ENCODE results near the gene GRPEL1. TPM values are rescaled to one million over a fixed set of nuclear protein-coding genes. Genes with fewer than 3 reads are reported as not detected.

Gene GRPEL1
- total RNA-seq, 1 experiment from 2014 or later: 78.2 TPM

DNA sequence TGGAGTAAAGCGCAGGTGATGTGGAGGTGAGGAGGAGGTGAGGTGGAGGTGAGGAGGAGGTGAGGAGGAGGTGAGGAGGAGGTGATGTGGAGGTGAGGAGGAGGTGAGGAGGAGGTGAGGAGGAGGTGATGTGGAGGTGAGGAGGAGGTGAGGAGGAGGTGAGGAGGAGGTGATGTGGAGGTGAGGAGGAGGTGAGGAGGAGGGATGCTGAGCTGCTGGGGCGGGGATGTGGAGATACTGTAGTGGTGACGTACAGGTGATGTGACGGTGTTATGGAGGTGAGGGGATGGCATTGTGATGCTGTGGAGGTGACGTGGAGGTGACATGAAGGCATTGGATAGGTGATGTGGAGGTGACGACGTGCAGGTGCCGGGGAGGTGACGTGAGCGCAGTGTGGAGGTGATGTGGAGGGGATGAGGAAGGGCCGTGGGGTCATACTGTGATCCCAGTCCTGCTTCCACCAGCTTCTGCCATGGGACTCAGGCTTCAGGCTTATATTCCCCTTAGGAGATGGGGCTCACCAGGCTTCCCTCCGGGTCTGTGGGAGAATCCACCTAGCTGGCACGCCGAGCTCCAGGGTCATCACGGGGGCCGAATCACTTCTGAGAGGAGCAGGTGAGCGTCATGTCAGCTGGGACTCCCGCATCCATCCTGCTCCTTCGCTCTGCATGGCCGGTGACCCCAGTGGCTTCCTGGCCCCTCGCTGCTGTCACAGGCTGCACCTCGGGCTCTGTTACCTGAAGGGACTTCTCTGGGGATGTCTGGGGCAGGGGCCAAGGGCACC, 47.9 kb upstream of the GRPEL1 start:
- DNase-seq (ENCODE audit: low spot score): no peak
- BruUV-seq (replicated peaks): no TSS peak
- Histone ChIP-seq H3K27me3 (replicated peaks; ENCODE audit: insufficient read depth, low read depth, low read length, poor library complexity) (no peaks in the 10 kb centered on the region), H3K36me3 (ENCODE audit: insufficient read depth, low read length, poor library complexity, severe bottlenecking) (no peaks in the 10 kb centered on the region), H3K4me1 (ENCODE audit: insufficient read depth, low read length, poor library complexity, severe bottlenecking) (no peaks in the 10 kb centered on the region), H3K9me3 (ENCODE audit: low read depth, low read length, poor library complexity, severe bottlenecking) (no peaks in the 10 kb centered on the region), H3K4me3 (ENCODE audit: low read depth, low read length, poor library complexity, severe bottlenecking) (no peak overlapping the region), H3K27ac (ENCODE audit: low read depth, low read length, poor library complexity, severe bottlenecking) (no peak overlapping the region)
- TF ChIP-seq CTCF (conservative IDR thresholded peaks at IDR 0.05; ENCODE audit: low read depth, low read length) (no peak), EZH2 (IDR thresholded peaks at IDR 0.05; ENCODE audit: borderline replicate concordance, low read depth, low read length, poor library complexity, severe bottlenecking) (no peak)
- intact Hi-C loops (cut with micrococcal nuclease; ENCODE audit: unreplicated experiment): no loop called here
- CTCF ChIA-PET: no interaction called here
- POLR2A ChIA-PET (ENCODE audit: low non-redundant PET): no interaction called here

- no peaks in the 10 kb centered on the region for H3K27me3 ChIP-seq (replicated peaks; ENCODE audit: insufficient read depth, low read depth, low read length, poor library complexity)
- TF ChIP-seq CTCF (conservative IDR thresholded peaks at IDR 0.05; ENCODE audit: low read depth, low read length) (no peak), EZH2 (IDR thresholded peaks at IDR 0.05; ENCODE audit: borderline replicate concordance, low read depth, low read length, poor library complexity, severe bottlenecking) (no peak)
- intact Hi-C loops (cut with micrococcal nuclease; ENCODE audit: unreplicated experiment): no loop called here
- BruUV-seq (replicated peaks): no TSS peak
- POLR2A ChIA-PET (ENCODE audit: low non-redundant PET): no interaction called here
- H3K4me3 ChIP-seq (ENCODE audit: low read depth, low read length, poor library complexity, severe bottlenecking): no peak overlapping the region
- H3K9me3 ChIP-seq (ENCODE audit: low read depth, low read length, poor library complexity, severe bottlenecking): no peaks in the 10 kb centered on the region
- DNase-seq (ENCODE audit: low spot score): no peak
- no peak overlapping the region for H3K27ac ChIP-seq (ENCODE audit: low read depth, low read length, poor library complexity, severe bottlenecking)
- no peaks in the 10 kb centered on the region for H3K4me1 ChIP-seq (ENCODE audit: insufficient read depth, low read length, poor library complexity, severe bottlenecking)
- CTCF ChIA-PET: no interaction called here
- no peaks in the 10 kb centered on the region for H3K36me3 ChIP-seq (ENCODE audit: insufficient read depth, low read length, poor library complexity, severe bottlenecking)
Measured at GRCh38 chr4:7112656-7113055, 44.8 kb upstream of the GRPEL1 start.

DNA sequence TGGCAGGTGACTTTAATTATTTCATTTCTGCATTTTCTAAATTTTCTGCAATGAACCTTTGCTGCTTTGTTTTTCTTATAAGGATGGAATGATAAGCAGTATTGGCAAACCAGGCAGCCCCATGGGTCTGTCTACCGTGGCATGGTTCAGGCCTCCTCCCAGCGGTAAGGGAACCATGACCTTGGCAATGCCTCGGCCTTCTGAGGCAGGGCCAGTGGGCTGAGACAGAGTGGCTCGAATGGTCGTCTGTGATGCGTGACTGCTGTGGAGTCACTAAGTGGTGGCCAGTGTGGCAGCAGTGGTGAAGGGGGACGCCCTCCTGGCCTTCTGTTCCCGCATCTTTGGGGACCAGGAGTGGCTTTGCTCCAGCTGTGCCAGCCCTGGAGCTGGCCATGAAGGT, 43.6 kb upstream of the GRPEL1 start:
- H3K27me3 ChIP-seq (replicated peaks; ENCODE audit: insufficient read depth, low read depth, low read length, poor library complexity): no peaks in the 10 kb centered on the region
- H3K4me3 ChIP-seq (ENCODE audit: low read depth, low read length, poor library complexity, severe bottlenecking): no peak overlapping the region
- BruUV-seq (replicated peaks): no TSS peak
- no peaks in the 10 kb centered on the region for H3K4me1 ChIP-seq (ENCODE audit: insufficient read depth, low read length, poor library complexity, severe bottlenecking)
- H3K36me3 ChIP-seq (ENCODE audit: insufficient read depth, low read length, poor library complexity, severe bottlenecking): no peaks in the 10 kb centered on the region
- H3K27ac ChIP-seq (ENCODE audit: low read depth, low read length, poor library complexity, severe bottlenecking): no peak overlapping the region
- CTCF ChIA-PET: no interaction called here
- H3K9me3 ChIP-seq (ENCODE audit: low read depth, low read length, poor library complexity, severe bottlenecking): no peaks in the 10 kb centered on the region
- intact Hi-C loops (cut with micrococcal nuclease; ENCODE audit: unreplicated experiment): no loop called here
- DNase-seq (ENCODE audit: low spot score): no peak
- POLR2A ChIA-PET (ENCODE audit: low non-redundant PET): no interaction called here
- TF ChIP-seq EZH2 (IDR thresholded peaks at IDR 0.05; ENCODE audit: borderline replicate concordance, low read depth, low read length, poor library complexity, severe bottlenecking) (no peak), CTCF (conservative IDR thresholded peaks at IDR 0.05; ENCODE audit: low read depth, low read length) (no peak)
